HEK293T (cell line): ENCODE measurements around the gene CXCL6.

Experiments used
- BHLHE40 ChIP-seq: fragments of 450-650 bp; IDR thresholded peaks from 2 replicates; pipeline ENCODE4 v1.6.1; 2016; ENCODE audit warnings: mild to moderate bottlenecking, moderate library complexity, borderline replicate concordance
- FOXA1 ChIP-seq: fragments of 450-650 bp; IDR thresholded peaks from 2 replicates; pipeline ENCODE4 v1.6.1; 2016; ENCODE audit warnings: mild to moderate bottlenecking
- FOXK2 ChIP-seq: fragments of 450-650 bp; IDR thresholded peaks from 2 replicates; pipeline ENCODE4 v1.6.1; 2016; ENCODE audit warnings: mild to moderate bottlenecking
- FOXM1 ChIP-seq: fragments of 450-650 bp; IDR thresholded peaks from 2 replicates; pipeline ENCODE4 v1.6.1; 2017; ENCODE audit warnings: mild to moderate bottlenecking, borderline replicate concordance
- HDGF ChIP-seq: fragments of 450-650 bp; IDR thresholded peaks from 2 replicates; pipeline ENCODE4 v1.6.1; 2017; ENCODE audit warnings: antibody characterized with exemption, borderline replicate concordance
- L3MBTL2 ChIP-seq: fragments of 450-650 bp; conservative IDR thresholded peaks from 2 replicates; pipeline ENCODE4 v1.6.1; 2016; ENCODE audit warnings: mild to moderate bottlenecking
- LEF1 ChIP-seq: fragments of 450-650 bp; IDR thresholded peaks from 2 replicates; pipeline ENCODE4 v1.6.1; 2017; ENCODE audit warnings: mild to moderate bottlenecking, borderline replicate concordance
- SP1 ChIP-seq: fragments of 450-650 bp; IDR thresholded peaks from 2 replicates; pipeline ENCODE4 v1.6.1; 2017
- SUZ12 ChIP-seq: fragments of 450-650 bp; IDR thresholded peaks from 2 replicates; pipeline ENCODE4 v1.6.1; 2016; ENCODE audit warnings: mild to moderate bottlenecking
- TARDBP ChIP-seq: fragments of 450-650 bp; IDR thresholded peaks from 2 replicates; pipeline ENCODE4 v1.6.1; 2016
- ZNF384 ChIP-seq: fragments of 450-650 bp; IDR thresholded peaks from 2 replicates; pipeline ENCODE4 v1.6.1; 2016
- TF ChIP-seq, protein P1 (sequence below): fragments of 450-650 bp; IDR thresholded peaks from 2 replicates; pipeline ENCODE4 v1.6.1; 2016

DNA sequence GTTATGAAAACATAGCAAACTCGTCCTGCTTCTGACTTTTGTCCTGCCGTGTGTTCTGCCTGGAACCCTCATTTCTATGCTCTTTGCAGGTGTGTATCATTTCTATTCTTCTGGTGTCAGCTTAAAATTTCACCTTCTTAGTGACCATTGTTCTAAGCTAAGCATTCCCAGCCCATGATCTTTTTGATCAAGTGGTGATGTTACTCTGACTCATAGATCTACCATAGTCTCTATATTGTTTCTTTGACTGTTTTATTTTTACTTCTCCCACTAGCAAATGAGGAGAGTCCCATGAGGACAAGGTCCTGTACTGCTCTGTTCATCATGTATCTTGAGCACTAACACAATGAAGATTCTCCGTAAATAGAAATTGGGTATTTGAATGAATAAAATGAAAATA lies 14.1 kb upstream of the CXCL6 start:
- TF ChIP-seq FOXA1 (no peak), FOXM1 (no peak), SP1 (no peak), TARDBP (no peak), LEF1 (no peak), FOXK2 (no peak), SUZ12 (no peak), ZNF384 (no peak), BHLHE40 (no peak), HDGF (no peak), L3MBTL2 (no peak)
- TF ChIP-seq, protein P1, sequence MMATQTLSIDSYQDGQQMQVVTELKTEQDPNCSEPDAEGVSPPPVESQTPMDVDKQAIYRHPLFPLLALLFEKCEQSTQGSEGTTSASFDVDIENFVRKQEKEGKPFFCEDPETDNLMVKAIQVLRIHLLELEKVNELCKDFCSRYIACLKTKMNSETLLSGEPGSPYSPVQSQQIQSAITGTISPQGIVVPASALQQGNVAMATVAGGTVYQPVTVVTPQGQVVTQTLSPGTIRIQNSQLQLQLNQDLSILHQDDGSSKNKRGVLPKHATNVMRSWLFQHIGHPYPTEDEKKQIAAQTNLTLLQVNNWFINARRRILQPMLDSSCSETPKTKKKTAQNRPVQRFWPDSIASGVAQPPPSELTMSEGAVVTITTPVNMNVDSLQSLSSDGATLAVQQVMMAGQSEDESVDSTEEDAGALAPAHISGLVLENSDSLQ = no peak
